HepG2 (cell line): ENCODE results near the gene RANBP3. TPM values are rescaled to one million over a fixed set of nuclear protein-coding genes. Genes with fewer than 3 reads are reported as not detected.
A peak's percentile ranks its signal among the peaks of the same experiment; 100 is the strongest.

Experiments used
- ARNT ChIP-seq: fragments of 450-650 bp; IDR thresholded peaks from 2 replicates; pipeline ENCODE4 v1.6.1; 2017
- ERF ChIP-seq: IDR thresholded peaks from 2 replicates; pipeline ENCODE4 v1.6.1; 2018; ENCODE audit warnings: missing biosample characterization, missing genetic modification reagents
- FLYWCH1 ChIP-seq: sonication (generic); formaldehyde crosslinking; IDR thresholded peaks from 2 replicates; pipeline ENCODE4 v1.8.1; 2023; ENCODE audit warnings: mild to moderate bottlenecking, missing genetic modification reagents
- FOXM1 ChIP-seq: sonication (generic); formaldehyde crosslinking; IDR thresholded peaks from 2 replicates; pipeline ENCODE4 v1.5.0; 2020; ENCODE audit warnings: missing genetic modification reagents
- HCFC1 ChIP-seq: fragments of 150-350 bp; IDR thresholded peaks from 2 replicates; pipeline ENCODE4 v1.6.1; 2014; ENCODE audit warnings: low read depth, low read length
- HDAC6 ChIP-seq: fragments of 200-600 bp; sonication (generic); IDR thresholded peaks from 2 replicates; pipeline ENCODE4 v1.7.0; 2017; ENCODE audit warnings: mild to moderate bottlenecking, antibody characterized with exemption, low read length, low read depth
- HOXA7 ChIP-seq: sonication (generic); formaldehyde crosslinking; IDR thresholded peaks from 2 replicates; pipeline ENCODE4 v1.8.1; 2022; ENCODE audit warnings: mild to moderate bottlenecking, missing genetic modification reagents, moderate library complexity
- KLF12 ChIP-seq: sonication (generic); formaldehyde crosslinking; IDR thresholded peaks from 2 replicates; pipeline ENCODE4 v1.4.0; 2020; ENCODE audit warnings: missing genetic modification reagents, borderline replicate concordance
- MEIS1 ChIP-seq: sonication (generic); formaldehyde crosslinking; IDR thresholded peaks from 2 replicates; pipeline ENCODE4 v1.9.0; 2021; ENCODE audit warnings: mild to moderate bottlenecking, missing genetic modification reagents, moderate library complexity, borderline replicate concordance
- MYNN ChIP-seq: sonication (generic); formaldehyde crosslinking; IDR thresholded peaks from 2 replicates; pipeline ENCODE4 v1.4.0; 2020; ENCODE audit warnings: mild to moderate bottlenecking, low read depth, missing genetic modification reagents
- NKX3-1 ChIP-seq: sonication (generic); formaldehyde crosslinking; IDR thresholded peaks from 2 replicates; pipeline ENCODE4 v1.5.0; 2020; ENCODE audit warnings: missing genetic modification reagents
- ONECUT2 ChIP-seq: sonication (generic); formaldehyde crosslinking; IDR thresholded peaks from 2 replicates; pipeline ENCODE4 v1.4.0; 2020; ENCODE audit warnings: missing genetic modification reagents
- PAF1 ChIP-seq: IDR thresholded peaks from 2 replicates; pipeline ENCODE4 v1.6.1; 2016; ENCODE audit warnings: missing genetic modification reagents, missing compliant biosample characterization
- PHB2 ChIP-seq: fragments of 450-650 bp; IDR thresholded peaks from 2 replicates; pipeline ENCODE4 v1.6.1; 2018; ENCODE audit not compliant: partially characterized antibody
- PHF8 ChIP-seq: sonication (generic); formaldehyde crosslinking; IDR thresholded peaks from 2 replicates; pipeline ENCODE4 v1.5.0; 2020; ENCODE audit warnings: missing genetic modification reagents
- RORA ChIP-seq: sonication (generic); formaldehyde crosslinking; IDR thresholded peaks from 2 replicates; pipeline ENCODE4 v1.5.0; 2020; ENCODE audit warnings: mild to moderate bottlenecking, missing genetic modification reagents, moderate library complexity
- ZFP62 ChIP-seq: sonication (generic); formaldehyde crosslinking; IDR thresholded peaks from 2 replicates; pipeline ENCODE4 v1.4.0; 2020; ENCODE audit warnings: missing genetic modification reagents
- ZNF878 ChIP-seq: sonication (generic); formaldehyde crosslinking; IDR thresholded peaks from 2 replicates; pipeline ENCODE4 v1.8.1; 2023; ENCODE audit warnings: mild to moderate bottlenecking, missing genetic modification reagents, moderate library complexity
- ZZZ3 ChIP-seq: sonication (generic); formaldehyde crosslinking; IDR thresholded peaks from 2 replicates; pipeline ENCODE4 v1.4.0; 2020; ENCODE audit warnings: missing genetic modification reagents, mild to moderate bottlenecking, borderline replicate concordance
- polyA plus RNA-seq, 8 experiments: library from polyadenylated mRNA; depleted of rRNA in 3 of 8; stranded (reverse) in 7 of 8; unstranded in 1 of 8; fragments of >200 nt; fragmentation: Illumina TruSeq in 4 of 8; extraction: Trizol in 4 of 8; gene quantifications; 2 replicates each; pipeline versions ENCODE4 v1.2.1 to v1.2.3, GENCODE V29; 2011 to 2016; ENCODE audit warnings: low read depth in 4 of 8, missing spikeins in 1 of 8, mixed read lengths in 1 of 8; ENCODE audit not compliant: insufficient read depth in 1 of 8
- total RNA-seq, 5 experiments: library from RNA; depleted of rRNA; stranded (reverse); fragments of >200 nt; fragmentation: Illumina TruSeq; extraction: Trizol; gene quantifications; 2 replicates each; pipeline ENCODE4 v1.2.3, GENCODE V29; 2016; ENCODE audit warnings: low read depth in 1 of 5
- TF ChIP-seq, protein P1 (sequence below): sonication (generic); formaldehyde crosslinking; IDR thresholded peaks from 2 replicates; pipeline ENCODE4 v1.5.0; 2020; ENCODE audit warnings: mild to moderate bottlenecking, missing genetic modification reagents, borderline replicate concordance
- TF ChIP-seq, protein P2 (sequence below): sonication (generic); formaldehyde crosslinking; IDR thresholded peaks from 2 replicates; pipeline ENCODE4 v1.5.1; 2020; ENCODE audit warnings: missing genetic modification reagents, mild to moderate bottlenecking, borderline replicate concordance
- TF ChIP-seq, protein P3 (sequence below): sonication (generic); formaldehyde crosslinking; IDR thresholded peaks from 2 replicates; pipeline ENCODE4 v1.5.0; 2020; ENCODE audit warnings: mild to moderate bottlenecking, low read depth, missing genetic modification reagents, borderline replicate concordance
- TF ChIP-seq, protein P4 (sequence below): sonication (generic); formaldehyde crosslinking; IDR thresholded peaks from 2 replicates; pipeline ENCODE4 v1.4.0; 2020; ENCODE audit warnings: missing genetic modification reagents
- TF ChIP-seq, protein P5 (sequence below): sonication (generic); formaldehyde crosslinking; IDR thresholded peaks from 2 replicates; pipeline ENCODE4 v1.4.0; 2020; ENCODE audit warnings: mild to moderate bottlenecking, missing genetic modification reagents

RANBP3 gene
- total and polyA plus RNA-seq, 2 of the 13 experiments (the other 11 are each of a cell fraction or from before 2014, with no cell fraction given), result 39.5 to 149 TPM

DNA sequence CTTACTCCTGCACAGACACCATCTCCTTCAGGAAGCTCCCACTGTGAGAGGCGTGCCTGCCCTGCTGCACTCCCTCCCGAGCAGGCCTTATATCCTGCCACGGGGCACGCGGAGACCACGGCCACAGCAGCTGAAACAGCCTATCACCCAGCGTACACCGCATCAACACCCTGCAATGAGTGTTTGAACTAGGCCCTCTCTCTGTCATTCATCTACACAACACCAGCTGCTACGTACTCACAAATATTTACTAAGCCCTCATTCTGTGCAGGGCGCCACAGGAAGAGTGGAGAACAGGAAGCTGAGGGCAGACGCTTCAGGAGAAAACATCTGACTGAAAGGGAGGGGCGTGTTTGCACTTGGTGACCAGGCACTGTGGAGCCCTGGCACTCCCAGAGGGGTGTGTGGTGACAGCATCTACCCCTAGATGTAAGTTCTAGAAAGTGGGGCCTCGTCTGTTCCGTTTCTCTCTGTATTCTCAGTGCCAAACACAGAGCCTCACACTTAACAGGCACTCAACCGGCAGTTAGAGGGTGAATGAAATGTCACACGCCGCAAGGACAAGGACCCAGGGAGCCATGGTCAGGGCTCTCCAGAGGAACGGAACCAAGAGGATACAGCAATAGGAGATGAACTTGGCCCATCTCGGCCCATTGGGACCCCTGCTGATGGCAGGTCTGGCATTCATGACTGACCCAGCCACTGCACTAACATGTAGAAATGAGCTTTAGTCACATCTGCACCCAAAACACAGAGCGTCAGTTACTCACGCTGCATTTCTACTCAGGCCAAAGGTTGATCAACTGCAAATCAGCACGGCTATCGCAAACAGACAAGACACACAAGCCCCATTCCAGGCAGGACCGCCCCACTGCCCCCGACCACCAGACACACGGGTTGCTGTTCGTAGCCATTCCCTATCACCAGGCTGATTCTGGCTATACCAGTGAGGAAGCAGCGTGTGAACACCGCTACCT lies 15.7 kb downstream of the RANBP3 start (continued):
- TF ChIP-seq HOXA7, result no peak
- no peak for TF ChIP-seq ONECUT2
- peak; percentile 92 for TF ChIP-seq ERF (CRISPR knock-in tag)
- TF ChIP-seq, protein P1, sequence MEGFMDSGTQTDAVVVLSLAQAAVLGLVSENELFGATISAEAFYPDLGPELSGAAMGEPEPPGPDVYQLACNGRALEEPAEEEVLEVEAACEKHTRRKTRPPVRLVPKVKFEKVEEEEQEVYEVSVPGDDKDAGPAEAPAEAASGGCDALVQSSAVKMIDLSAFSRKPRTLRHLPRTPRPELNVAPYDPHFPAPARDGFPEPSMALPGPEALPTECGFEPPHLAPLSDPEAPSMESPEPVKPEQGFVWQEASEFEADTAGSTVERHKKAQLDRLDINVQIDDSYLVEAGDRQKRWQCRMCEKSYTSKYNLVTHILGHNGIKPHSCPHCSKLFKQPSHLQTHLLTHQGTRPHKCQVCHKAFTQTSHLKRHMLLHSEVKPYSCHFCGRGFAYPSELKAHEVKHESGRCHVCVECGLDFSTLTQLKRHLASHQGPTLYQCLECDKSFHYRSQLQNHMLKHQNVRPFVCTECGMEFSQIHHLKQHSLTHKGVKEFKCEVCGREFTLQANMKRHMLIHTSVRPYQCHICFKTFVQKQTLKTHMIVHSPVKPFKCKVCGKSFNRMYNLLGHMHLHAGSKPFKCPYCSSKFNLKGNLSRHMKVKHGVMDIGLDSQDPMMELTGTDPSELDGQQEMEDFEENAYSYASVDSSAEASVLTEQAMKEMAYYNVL (CRISPR knock-in tag), result peak; percentile 96
- TF ChIP-seq, protein P2, sequence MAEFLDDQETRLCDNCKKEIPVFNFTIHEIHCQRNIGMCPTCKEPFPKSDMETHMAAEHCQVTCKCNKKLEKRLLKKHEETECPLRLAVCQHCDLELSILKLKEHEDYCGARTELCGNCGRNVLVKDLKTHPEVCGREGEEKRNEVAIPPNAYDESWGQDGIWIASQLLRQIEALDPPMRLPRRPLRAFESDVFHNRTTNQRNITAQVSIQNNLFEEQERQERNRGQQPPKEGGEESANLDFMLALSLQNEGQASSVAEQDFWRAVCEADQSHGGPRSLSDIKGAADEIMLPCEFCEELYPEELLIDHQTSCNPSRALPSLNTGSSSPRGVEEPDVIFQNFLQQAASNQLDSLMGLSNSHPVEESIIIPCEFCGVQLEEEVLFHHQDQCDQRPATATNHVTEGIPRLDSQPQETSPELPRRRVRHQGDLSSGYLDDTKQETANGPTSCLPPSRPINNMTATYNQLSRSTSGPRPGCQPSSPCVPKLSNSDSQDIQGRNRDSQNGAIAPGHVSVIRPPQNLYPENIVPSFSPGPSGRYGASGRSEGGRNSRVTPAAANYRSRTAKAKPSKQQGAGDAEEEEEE, result peak; percentile 46; the same call in 1 of the 2 replicates
- TF ChIP-seq, protein P3, sequence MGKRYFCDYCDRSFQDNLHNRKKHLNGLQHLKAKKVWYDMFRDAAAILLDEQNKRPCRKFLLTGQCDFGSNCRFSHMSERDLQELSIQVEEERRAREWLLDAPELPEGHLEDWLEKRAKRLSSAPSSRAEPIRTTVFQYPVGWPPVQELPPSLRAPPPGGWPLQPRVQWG, result no peak
- TF ChIP-seq FOXM1 (CRISPR knock-in tag), result no peak
- TF ChIP-seq MEIS1 (CRISPR knock-in tag), result peak; percentile 71
- TF ChIP-seq HCFC1, result no peak
- TF ChIP-seq, protein P4, sequence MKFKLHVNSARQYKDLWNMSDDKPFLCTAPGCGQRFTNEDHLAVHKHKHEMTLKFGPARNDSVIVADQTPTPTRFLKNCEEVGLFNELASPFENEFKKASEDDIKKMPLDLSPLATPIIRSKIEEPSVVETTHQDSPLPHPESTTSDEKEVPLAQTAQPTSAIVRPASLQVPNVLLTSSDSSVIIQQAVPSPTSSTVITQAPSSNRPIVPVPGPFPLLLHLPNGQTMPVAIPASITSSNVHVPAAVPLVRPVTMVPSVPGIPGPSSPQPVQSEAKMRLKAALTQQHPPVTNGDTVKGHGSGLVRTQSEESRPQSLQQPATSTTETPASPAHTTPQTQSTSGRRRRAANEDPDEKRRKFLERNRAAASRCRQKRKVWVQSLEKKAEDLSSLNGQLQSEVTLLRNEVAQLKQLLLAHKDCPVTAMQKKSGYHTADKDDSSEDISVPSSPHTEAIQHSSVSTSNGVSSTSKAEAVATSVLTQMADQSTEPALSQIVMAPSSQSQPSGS (CRISPR knock-in tag), result 0 out of 2 replicates have a peak, but pooled peaks have one; percentile 11
- no peak for TF ChIP-seq PHF8
- TF ChIP-seq PHB2, result no peak
- TF ChIP-seq ZZZ3 (CRISPR knock-in tag), result no peak; the same call in 1 of the 2 replicates
- TF ChIP-seq HDAC6, result no peak
- TF ChIP-seq NKX3-1 (CRISPR knock-in tag), result peak; percentile 66; the same call in 1 of the 2 replicates
- TF ChIP-seq KLF12 (CRISPR knock-in tag), result peak; percentile 82; the same call in 1 of the 2 replicates
- TF ChIP-seq FLYWCH1, result no peak
- peak; percentile 91 for TF ChIP-seq ZNF878 (CRISPR knock-in tag)
- TF ChIP-seq, protein P5, sequence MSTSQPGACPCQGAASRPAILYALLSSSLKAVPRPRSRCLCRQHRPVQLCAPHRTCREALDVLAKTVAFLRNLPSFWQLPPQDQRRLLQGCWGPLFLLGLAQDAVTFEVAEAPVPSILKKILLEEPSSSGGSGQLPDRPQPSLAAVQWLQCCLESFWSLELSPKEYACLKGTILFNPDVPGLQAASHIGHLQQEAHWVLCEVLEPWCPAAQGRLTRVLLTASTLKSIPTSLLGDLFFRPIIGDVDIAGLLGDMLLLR (CRISPR knock-in tag), result no peak; the same call in 1 of the 2 replicates
- TF ChIP-seq MYNN (CRISPR knock-in tag), result 0 out of 2 replicates have a peak, but pooled peaks have one; percentile 56
- TF ChIP-seq ZFP62, result no peak
- TF ChIP-seq ARNT, result no peak
- no peak for TF ChIP-seq PAF1 (CRISPR knock-in tag)
- TF ChIP-seq RORA (CRISPR knock-in tag), result no peak
